HepG2 (cell line): ENCODE measurements around the gene ACAT2. TPM values are rescaled to one million over a fixed set of nuclear protein-coding genes. Genes with fewer than 3 reads are reported as not detected.

Experiments used
- EEA1 ChIP-seq: sonication (generic); formaldehyde crosslinking; IDR thresholded peaks from 2 replicates; pipeline ENCODE4 v1.5.1; 2020; ENCODE audit warnings: mild to moderate bottlenecking, missing genetic modification reagents, borderline replicate concordance
- FOXC1 ChIP-seq: sonication (generic); formaldehyde crosslinking; IDR thresholded peaks from 2 replicates; pipeline ENCODE4 v1.8.0; 2022; ENCODE audit warnings: mild to moderate bottlenecking, missing genetic modification reagents, borderline replicate concordance
- FOXP4 ChIP-seq: sonication (generic); formaldehyde crosslinking; IDR thresholded peaks from 2 replicates; pipeline ENCODE4 v1.4.0; 2020; ENCODE audit warnings: missing genetic modification reagents
- GTF2F1 ChIP-seq: fragments of 150-350 bp; IDR thresholded peaks from 2 replicates; pipeline ENCODE4 v1.6.1; 2014; ENCODE audit warnings: low read length
- HMG20B ChIP-seq: conservative IDR thresholded peaks from 2 replicates; pipeline ENCODE4 v1.6.1; 2016; ENCODE audit warnings: missing genetic modification reagents, missing compliant biosample characterization
- IKZF4 ChIP-seq: sonication (generic); formaldehyde crosslinking; IDR thresholded peaks from 2 replicates; pipeline ENCODE4 v1.5.1; 2020; ENCODE audit warnings: borderline replicate concordance, mild to moderate bottlenecking, low read depth, missing genetic modification reagents; ENCODE audit errors: not compliant biosample characterization
- MTA1 ChIP-seq: sonication (generic); formaldehyde crosslinking; IDR thresholded peaks from 2 replicates; pipeline ENCODE4 v1.4.0; 2020; ENCODE audit warnings: missing genetic modification reagents, mild to moderate bottlenecking, borderline replicate concordance
- MXD4 ChIP-seq: IDR thresholded peaks from 2 replicates; pipeline ENCODE4 v1.6.1; 2016; ENCODE audit warnings: mild to moderate bottlenecking, missing biosample characterization, missing genetic modification reagents
- PHF5A ChIP-seq: IDR thresholded peaks from one replicate; pipeline ENCODE4 v1.6.1; 2018; ENCODE audit warnings: low read depth, missing genetic modification reagents; ENCODE audit not compliant: unreplicated experiment
- PRPF4 ChIP-seq: fragments of 200-400 bp; formaldehyde crosslinking; IDR thresholded peaks from 2 replicates; pipeline ENCODE4 v1.6.1; 2016; ENCODE audit warnings: low read length, low read depth; ENCODE audit not compliant: poor library complexity, severe bottlenecking
- PTBP1 ChIP-seq: fragments of 200-400 bp; formaldehyde crosslinking; IDR thresholded peaks from 2 replicates; pipeline ENCODE4 v1.6.1; 2018; ENCODE audit warnings: low read length, low read depth; ENCODE audit not compliant: poor library complexity, severe bottlenecking
- SATB2 ChIP-seq: sonication (generic); formaldehyde crosslinking; IDR thresholded peaks from 2 replicates; pipeline ENCODE4 v1.5.0; 2020; ENCODE audit warnings: missing genetic modification reagents
- SP1 ChIP-seq, 2 experiments: fragments of 450-650 bp in 1 of 2; sonication (generic) in 1 of 2; formaldehyde crosslinking in 1 of 2; IDR thresholded peaks; 2 replicates each; pipeline versions ENCODE4 v1.4.0 to v1.6.1; 2016 to 2020; ENCODE audit warnings: missing genetic modification reagents in 1 of 2
- XRCC5 ChIP-seq: fragments of 200-400 bp; formaldehyde crosslinking; optimal IDR thresholded peaks from 2 replicates; pipeline ENCODE3; 2017; ENCODE audit warnings: mild to moderate bottlenecking, low read length
- ZFP37 ChIP-seq: sonication (generic); formaldehyde crosslinking; IDR thresholded peaks from 2 replicates; pipeline ENCODE4 v1.4.0; 2020; ENCODE audit warnings: missing genetic modification reagents, borderline replicate concordance
- ZFP90 ChIP-seq: sonication (generic); formaldehyde crosslinking; IDR thresholded peaks from 2 replicates; pipeline ENCODE4 v1.8.0; 2022; ENCODE audit warnings: missing genetic modification reagents, mild to moderate bottlenecking, inconsistent platforms, borderline replicate concordance
- ZNF224 ChIP-seq: sonication (generic); formaldehyde crosslinking; IDR thresholded peaks from 2 replicates; pipeline ENCODE4 v1.5.0; 2020; ENCODE audit warnings: mild to moderate bottlenecking, missing genetic modification reagents
- ZNF281 ChIP-seq: sonication (generic); formaldehyde crosslinking; IDR thresholded peaks from 2 replicates; pipeline ENCODE4 v1.4.0; 2020; ENCODE audit warnings: missing genetic modification reagents, borderline replicate concordance
- ZNF567 ChIP-seq: sonication (generic); formaldehyde crosslinking; IDR thresholded peaks from 2 replicates; pipeline ENCODE4 v1.8.1; 2023; ENCODE audit warnings: mild to moderate bottlenecking, missing genetic modification reagents, borderline replicate concordance
- ZNF616 ChIP-seq: sonication (generic); formaldehyde crosslinking; IDR thresholded peaks from 2 replicates; pipeline ENCODE4 v1.5.0; 2020; ENCODE audit warnings: low read depth, mild to moderate bottlenecking, missing genetic modification reagents
- ZNF770 ChIP-seq: sonication (generic); formaldehyde crosslinking; IDR thresholded peaks from 2 replicates; pipeline ENCODE4 v1.5.0; 2020; ENCODE audit warnings: mild to moderate bottlenecking, missing genetic modification reagents
- ZNF878 ChIP-seq: sonication (generic); formaldehyde crosslinking; IDR thresholded peaks from 2 replicates; pipeline ENCODE4 v1.8.1; 2023; ENCODE audit warnings: mild to moderate bottlenecking, missing genetic modification reagents, moderate library complexity
- polyA plus RNA-seq, 8 experiments: library from polyadenylated mRNA; depleted of rRNA in 3 of 8; stranded (reverse) in 7 of 8; unstranded in 1 of 8; fragments of >200 nt; fragmentation: Illumina TruSeq in 4 of 8; extraction: Trizol in 4 of 8; gene quantifications; 2 replicates each; pipeline versions ENCODE4 v1.2.1 to v1.2.3, GENCODE V29; 2011 to 2016; ENCODE audit warnings: low read depth in 4 of 8, missing spikeins in 1 of 8, mixed read lengths in 1 of 8; ENCODE audit not compliant: insufficient read depth in 1 of 8
- total RNA-seq, 5 experiments: library from RNA; depleted of rRNA; stranded (reverse); fragments of >200 nt; fragmentation: Illumina TruSeq; extraction: Trizol; gene quantifications; 2 replicates each; pipeline ENCODE4 v1.2.3, GENCODE V29; 2016; ENCODE audit warnings: low read depth in 1 of 5

ACAT2 gene
- total and polyA plus RNA-seq, 2 of the 13 experiments (the other 11 are each of a cell fraction or from before 2014, with no cell fraction given) = 121 to 534 TPM

- TF ChIP-seq HMG20B = 0 out of 2 replicates have a peak, but pooled peaks have one; percentile 51
- TF ChIP-seq FOXP4 = no peak
- 0 out of 2 replicates have a peak, but pooled peaks have one; percentile 82 for TF ChIP-seq ZFP37 (CRISPR knock-in tag)
- TF ChIP-seq MTA1 = peak; percentile 93
- TF ChIP-seq ZNF224 (CRISPR knock-in tag) = peak; percentile 67; the same call in 1 of the 2 replicates
- TF ChIP-seq IKZF4 (CRISPR knock-in tag) = peak; percentile 68
- TF ChIP-seq PTBP1 = no peak
- 0 out of 2 replicates have a peak, but pooled peaks have one; percentile 13 for TF ChIP-seq ZNF567
- TF ChIP-seq SATB2 (CRISPR knock-in tag) = peak; percentile 79; the same call in 1 of the 2 replicates
- no peak for TF ChIP-seq XRCC5
- TF ChIP-seq MXD4 = peak; percentile 58; the same call in 1 of the 2 replicates
- TF ChIP-seq ZNF770 (CRISPR knock-in tag) = no peak; the same call in 1 of the 2 replicates
- no peak for TF ChIP-seq SP1 (IDR thresholded peaks at IDR 0.05)
- peak; percentile 49; the same call in 1 of the 2 replicates for TF ChIP-seq SP1 (CRISPR knock-in tag; IDR thresholded peaks at IDR 0.05)
- no peak for TF ChIP-seq PHF5A (CRISPR knock-in tag)
- TF ChIP-seq EEA1 = peak; percentile 49; the same call in 1 of the 2 replicates
- no peak for TF ChIP-seq PRPF4
- peak; percentile 4; the same call in 1 of the 2 replicates for TF ChIP-seq ZFP90 (CRISPR knock-in tag)
- TF ChIP-seq ZNF616 (CRISPR knock-in tag) = peak; percentile 92; the same call in 1 of the 2 replicates
- TF ChIP-seq GTF2F1 = 0 out of 2 replicates have a peak, but pooled peaks have one; percentile 36
- peak; percentile 64; the same call in 1 of the 2 replicates for TF ChIP-seq ZNF281 (CRISPR knock-in tag)
- TF ChIP-seq ZNF878 (CRISPR knock-in tag) = no peak
- TF ChIP-seq FOXC1 (CRISPR knock-in tag) = peak; percentile 87
These were observed 942 bp downstream of the ACAT2 start (continued) for GRCh38 chr6:159762681-159763293.
